Kasumi-1 (cell line): ENCODE measurements around the gene ERGIC1.

Experiments used
- DNase-seq, 2 experiments: peaks; one replicate each; lab custom pipeline; 2025; lab: John Stamatoyannopoulos, UW

ERGIC1 gene

DNA sequence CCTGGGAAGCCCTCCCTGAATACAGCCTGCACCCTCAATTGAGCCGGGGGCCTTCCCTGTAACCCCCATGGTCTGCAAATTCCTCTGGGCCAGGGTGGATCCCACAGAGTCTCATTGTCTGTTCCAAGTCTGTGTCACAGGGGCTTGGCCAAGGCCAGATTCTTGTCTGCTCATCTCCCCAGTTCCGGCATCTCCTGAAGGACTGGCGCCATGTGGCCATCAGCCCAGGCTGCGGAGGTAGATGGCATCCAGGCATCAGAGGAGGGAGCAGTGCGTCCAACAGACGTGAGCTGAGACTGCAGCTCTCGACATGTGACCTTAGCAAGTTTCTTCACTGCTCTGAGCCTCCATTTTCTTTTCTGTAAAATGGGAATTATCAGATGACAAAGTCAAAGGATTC is 87.9 kb downstream of the ERGIC1 start:
- no peak for DNase-seq

DNA sequence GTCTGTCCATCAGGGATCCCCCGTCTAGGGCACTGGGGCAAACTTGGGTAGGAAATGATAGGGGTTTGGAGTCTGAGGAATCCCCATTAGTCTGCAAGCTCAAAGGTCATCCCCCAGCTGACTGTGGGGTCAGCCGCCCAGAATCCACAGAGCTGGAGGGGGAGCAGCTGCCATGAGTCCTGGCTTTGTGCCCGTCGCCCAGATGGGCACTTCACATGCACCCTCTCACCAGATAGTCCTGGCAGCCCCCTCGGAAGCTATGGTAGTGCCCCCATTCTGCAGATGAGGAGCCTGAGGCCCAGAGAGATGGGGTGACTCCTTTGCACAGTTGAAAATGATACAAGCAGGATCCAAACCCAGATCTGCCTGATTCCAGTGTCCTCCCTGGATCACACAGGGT is 89.5 kb downstream of the ERGIC1 start:
- DNase-seq, result no peak

DNA sequence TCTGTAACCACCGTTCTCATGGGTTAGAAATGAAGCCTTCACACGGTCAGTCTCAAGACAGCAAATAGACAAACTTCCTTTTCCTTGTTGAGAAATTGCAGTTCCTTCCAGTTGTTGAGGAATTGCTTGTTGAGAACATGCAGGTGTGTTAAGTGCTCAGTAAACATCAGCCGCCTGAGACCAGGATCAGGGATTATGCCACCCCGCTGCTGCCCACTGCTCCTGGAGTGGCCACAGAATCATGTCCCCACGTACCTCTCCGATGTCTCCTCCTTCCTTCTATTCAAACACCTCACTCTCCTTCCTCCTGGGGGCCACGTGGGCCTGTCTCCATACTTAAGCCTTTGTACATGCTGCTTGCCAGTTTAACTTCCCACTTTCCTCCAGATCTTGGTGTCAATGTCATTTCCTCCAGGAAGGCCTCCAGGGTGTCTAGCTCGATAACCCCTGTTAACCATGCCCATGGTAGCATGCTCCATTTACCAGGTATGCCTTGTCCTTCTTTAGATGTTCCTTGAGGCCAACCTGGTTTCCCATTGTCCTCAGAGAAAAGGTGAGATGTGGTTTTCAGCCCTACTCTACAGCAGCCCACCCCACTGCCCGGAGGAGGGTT is 91.4 kb downstream of the ERGIC1 start:
- DNase-seq, result no peak

DNA sequence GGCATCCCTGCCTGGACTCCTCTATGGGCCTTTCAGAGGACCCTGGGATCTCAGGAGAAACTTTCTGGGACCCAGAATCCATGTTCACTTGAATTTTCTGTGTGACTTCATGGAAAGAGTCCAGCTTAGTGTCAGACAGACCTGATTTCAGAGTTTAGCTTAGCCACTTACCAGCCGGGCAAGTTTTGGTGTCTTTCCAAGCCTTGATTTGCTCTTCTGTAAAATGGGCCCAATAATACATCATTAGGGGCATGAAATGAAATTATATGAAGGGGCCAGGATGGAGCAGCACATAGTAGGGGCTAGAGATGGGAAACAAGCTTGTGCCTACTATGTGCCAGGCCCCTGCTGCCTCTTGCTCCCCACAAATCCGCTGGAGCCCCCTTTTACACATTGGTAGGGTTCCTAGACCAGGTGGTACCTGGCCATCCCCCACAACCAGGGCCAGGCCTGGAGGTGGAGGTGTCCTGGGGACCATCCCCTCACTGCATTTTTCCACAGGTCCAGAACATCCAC is 92.0 kb downstream of the ERGIC1 start:
- DNase-seq, result no peak

DNA sequence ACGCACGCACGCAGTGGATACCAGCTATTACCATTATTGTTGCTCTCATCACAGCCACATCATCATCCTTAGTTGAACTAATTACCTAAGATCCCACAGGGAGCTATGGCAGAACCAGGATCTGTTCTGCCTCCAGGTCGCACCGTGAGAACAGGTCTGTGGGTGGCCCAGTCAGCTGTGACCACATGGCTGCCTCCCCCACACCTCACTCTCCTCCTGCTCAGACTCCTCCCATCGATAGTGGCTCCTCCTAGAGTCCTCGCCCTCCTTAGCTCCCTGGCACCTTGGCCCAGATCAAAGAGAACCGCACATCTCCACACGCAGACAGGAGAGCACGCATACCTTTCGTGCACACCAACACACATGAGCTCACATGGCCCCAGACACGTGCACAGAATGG is 92.7 kb downstream of the ERGIC1 start:
- no peak for DNase-seq

DNA sequence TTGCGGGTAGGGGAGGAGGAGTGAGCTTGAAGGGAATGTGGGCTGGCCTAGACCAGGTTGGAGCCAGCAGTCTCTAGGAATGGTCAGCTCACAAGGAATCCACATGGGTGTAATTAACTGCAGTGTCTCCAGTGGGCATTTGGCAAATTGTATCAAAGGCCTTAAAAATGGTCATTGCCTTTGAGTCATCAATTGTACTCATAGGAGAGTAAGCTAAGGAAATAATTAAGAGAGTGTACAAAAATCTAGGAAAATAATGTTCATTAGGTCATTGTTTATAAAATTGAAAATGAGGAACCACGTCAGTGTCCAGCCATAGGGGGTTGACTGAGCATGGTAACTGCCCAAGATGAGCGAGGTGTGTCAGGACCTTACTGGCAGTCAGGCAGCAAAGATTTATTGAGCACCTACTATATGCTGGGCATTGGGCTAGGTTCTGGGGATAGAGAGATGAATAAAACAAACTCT is 95.4 kb downstream of the ERGIC1 start:
- DNase-seq, result no peak

DNA sequence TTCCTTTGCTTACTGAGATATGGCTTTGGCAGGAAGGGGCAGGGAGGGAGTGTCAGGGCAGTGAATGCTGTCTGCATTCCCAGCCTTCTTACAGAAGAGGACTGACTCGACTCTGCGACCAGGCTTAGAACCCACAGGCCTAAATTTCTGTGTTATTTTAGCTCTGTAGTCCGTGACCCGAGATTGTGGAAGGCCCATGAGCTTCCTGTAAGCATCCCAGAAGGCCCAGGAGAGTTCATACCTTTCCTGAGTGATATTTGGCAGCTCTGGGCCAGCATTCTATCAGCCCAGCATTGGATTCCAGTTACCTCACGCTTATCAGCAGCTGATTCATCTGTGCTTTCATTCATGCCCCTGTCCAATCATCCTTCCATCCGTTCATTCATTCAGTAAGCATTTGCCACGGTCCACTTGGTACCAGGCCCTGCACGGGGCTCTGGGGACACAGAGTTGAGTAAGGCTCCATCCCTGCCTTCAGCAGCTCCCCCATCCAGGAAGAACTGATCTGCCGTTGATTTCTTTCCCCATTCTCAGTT is 97.0 kb downstream of the ERGIC1 start:
- DNase-seq, result no peak

DNA sequence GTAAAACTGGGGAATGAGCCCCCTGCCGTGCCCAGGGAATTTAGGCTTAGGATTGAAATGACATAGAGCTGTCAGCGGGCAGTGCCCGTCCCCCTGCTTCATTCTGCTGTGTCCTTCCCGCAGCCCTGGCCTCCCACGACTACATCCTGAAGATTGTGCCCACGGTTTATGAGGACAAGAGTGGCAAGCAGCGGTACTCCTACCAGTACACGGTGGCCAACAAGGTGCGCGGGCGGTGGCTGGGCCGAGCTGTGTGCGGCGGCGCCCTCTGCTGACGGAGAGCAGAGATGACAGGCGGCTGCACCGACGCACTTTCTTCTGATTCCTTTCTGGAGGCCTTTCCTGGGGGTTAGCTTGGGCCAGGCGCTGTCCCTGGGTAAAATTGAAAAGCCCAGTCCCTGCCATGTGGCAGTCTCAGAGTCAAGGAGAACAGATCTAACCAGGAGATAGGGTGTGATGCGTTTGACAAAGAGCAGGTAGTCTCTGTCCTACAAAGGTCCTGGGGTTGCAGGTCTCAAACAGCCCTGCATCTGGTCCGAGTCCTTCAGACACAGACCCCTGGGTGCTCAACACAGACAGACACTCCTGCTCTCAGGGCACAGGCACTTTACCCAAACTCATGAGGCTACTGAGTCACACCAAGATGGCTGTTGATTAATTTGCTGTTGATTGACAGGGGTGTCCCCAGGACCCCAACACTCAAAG is 98.4 kb downstream of the ERGIC1 start:
- DNase-seq, result peak; percentile 50 to 65

DNA sequence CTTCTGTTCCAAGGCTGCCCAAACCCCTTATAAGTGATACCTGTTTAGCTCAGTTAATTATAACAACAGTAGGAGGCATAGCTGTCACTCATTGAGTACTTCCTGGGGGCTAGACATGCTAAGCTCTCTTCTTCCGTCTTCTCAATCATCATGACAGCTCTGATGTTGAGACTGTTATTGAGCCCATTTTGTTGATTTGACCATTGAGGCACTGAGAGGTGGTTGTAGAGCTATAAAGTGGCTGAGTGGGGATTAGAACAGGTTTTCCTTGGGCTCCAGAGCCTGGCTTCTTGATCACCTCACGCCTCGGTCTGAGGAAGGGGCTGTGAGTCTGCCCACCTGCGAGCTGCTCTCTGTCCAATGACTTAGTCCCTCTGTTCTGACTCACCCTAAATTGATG is 99.2 kb downstream of the ERGIC1 start:
- DNase-seq, result no peak

DNA sequence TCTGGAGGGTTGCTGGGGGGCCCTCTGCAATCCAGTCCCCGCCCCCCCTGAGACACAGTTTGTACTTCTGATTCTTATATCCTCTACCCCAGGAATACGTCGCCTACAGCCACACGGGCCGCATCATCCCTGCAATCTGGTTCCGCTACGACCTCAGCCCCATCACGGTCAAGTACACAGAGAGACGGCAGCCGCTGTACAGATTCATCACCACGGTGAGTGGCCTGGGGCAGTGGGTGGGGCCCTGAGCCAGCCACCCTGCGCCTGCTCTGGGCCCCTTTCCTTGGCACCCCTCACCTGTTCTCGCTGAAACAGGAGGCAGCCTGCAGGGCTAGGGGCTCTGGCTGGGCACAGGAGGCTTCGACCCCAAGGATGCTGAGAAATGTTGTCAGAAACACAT is 101.0 kb downstream of the ERGIC1 start:
- no peak for DNase-seq

DNA sequence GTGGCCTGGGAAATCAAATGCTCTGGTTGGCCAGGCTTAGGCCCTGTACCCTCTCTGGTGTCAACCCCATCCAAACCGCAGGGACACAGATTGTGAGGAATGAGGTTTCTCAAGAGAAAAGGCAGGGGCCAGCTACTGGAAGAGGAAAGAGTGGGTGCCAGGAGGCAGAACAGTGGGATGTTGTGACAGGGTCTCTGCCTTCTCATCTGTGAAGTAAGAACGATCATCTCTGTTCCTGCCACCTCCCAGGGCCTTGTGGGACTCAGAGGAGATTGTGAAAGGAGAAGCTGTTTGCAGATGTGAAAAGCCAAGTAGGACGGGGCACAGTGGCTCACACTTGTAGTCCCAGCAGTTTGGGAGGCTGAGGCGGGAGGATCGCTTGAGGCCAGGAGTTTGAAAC is 102.3 kb downstream of the ERGIC1 start:
- no peak for DNase-seq

DNA sequence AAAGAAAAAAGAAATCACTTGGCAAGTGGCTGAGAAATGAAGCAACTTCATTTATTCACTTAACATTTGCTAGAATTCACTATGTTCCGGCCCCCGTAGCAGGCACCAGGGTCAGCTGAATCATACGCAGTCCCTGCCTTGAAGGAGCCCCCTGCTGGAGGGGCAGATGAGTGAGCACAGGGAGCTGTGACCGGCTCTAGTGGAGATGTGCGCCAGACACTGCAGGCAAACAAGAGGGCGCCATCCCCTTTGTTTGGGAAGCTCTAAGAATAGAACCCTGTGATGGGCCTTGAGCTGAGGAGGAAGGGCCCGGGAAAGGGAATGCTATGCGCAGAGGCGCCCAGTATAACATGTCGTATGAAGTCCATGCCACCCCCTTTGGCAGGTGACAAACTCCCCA is 105.0 kb downstream of the ERGIC1 start:
- peak; percentile 69 to 77 for DNase-seq

DNA sequence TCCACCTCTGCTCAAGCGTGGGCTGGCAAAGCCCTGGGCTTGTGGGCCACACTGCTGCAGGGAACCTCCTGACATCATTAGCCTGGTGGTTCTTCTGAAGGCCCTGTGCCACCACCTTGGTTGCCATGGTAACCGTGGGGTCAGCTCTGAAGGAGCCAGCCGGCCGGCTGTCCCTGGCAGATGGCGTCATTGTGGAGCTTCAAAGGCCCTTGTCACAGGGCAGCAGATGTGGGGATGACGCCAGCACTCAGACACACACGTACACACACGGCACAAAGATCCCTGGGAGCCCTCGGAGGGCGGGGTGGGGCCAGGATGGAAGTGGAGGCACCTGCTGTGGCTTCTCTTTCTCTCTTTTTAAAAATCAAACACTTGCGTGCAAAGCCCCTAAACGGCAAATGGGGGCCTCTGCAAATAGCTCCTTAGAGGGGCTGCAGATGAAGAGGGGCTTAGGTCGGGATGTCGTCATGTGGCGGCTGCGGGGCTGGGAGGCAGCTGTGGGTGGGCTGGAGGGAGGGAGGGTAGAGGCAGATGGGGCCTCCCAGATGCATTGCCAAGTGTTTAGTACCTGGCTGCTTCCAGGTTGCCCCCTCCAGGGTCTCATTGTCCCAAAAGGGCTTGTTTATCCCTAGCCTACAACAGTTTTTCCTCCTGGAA is 105.7 kb downstream of the ERGIC1 start:
- DNase-seq, result no peak

DNA sequence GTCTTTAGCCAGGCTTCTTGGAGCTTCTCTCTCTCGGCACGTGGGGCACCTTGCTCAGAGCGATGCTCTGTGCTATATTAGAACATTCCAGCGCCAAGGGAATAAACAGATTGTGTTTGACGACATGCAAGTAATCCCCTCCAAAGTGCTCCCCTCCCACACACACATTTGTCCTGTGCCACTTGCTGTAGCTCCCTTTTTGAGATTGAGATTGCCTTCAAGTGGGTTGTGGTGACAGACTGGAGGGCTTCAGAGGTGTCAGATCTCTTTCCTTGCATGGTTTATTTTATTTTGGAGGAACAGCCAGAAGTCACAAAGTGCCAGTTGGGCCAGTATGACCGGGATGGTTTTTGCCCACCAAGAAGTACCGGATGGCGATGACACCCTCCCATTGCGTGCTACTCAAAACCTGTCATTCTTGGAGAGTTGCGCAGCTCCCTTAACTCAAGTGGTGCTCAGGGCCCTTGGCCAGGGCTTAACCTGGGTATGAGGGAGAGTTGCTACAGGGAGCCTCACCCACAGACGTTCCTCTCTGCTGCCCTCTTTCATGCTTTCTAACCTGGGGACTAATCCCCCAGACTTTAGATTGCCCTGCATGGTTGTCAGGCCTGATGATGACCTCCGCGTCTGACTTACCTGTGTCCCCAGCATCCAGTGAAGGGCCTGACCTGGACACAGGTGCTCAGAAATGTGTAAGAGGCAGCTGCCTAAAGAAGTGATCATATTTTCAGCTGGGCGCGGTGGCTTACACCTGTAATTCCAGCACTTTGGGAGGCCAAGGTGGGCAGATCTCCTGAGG is 106.4 kb downstream of the ERGIC1 start:
- DNase-seq, result no peak

DNA sequence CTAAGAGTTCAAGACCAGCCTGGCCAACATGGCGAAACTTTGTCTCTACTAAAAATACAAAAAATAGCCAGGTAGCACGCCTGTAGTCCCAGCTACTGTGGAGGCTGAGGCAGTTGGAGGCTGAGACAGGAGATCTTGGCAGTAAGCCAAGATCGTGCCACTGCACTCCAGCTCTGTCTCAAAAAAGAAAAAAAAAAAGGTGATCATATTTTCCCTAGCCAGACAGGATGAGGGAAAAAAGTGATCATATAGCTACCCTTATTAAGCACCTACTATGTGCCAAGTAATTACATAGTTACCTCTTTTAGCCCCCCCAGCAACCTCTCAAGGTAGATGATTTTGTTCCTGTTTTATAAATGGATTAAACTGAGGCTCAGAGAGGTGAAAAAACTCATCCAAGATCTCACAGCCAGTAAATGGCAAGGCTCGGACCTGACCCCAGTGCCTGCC is 107.0 kb downstream of the ERGIC1 start:
- DNase-seq, result no peak

DNA sequence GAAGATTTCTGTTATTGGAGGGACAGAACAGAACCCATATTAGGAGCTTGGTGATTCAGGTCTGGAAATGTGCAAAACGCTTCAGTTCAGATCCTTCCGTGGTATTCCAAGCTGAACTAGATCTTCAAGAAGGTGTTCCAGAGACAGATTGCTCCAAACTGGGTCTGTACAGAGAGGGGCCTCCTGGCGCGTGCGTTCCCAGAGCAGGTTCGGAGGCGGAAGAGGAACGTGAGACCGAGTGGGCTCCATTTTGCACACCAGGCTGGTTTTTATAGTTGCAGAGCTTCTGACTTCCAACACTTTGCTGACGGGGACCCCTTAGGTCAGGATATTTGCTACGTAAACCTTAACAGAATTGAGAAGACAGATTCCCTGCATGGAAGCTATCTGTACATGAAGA is 108.5 kb downstream of the ERGIC1 start:
- no peak for DNase-seq

DNA sequence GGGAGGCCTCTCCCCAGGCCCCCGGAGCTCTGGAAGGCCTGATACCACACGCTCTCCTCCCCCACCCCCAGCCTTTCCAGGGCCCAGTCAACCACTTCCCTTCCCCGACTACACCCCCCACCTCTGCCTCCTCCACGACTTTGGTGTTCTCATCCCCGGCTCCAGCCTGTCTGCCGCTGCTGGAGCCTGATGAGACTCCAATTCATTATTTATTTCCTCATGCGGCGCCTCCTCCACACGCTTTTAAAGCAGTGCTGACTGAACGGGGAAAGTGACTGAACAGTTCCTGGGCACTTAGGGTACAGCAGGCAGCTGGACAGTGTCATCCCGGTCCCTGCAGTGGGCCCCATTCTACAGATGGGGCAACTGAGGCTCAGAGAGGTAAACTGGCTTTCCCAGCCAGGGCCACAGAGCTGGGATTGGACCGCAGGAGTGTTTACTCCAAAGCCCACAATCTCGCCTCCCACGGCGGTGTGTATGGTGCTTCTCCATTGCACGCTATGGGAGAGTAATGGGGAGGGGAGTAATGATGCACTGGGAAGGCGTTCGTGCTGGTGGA is 109.3 kb downstream of the ERGIC1 start:
- DNase-seq, result peak; percentile 59 to 76

DNA sequence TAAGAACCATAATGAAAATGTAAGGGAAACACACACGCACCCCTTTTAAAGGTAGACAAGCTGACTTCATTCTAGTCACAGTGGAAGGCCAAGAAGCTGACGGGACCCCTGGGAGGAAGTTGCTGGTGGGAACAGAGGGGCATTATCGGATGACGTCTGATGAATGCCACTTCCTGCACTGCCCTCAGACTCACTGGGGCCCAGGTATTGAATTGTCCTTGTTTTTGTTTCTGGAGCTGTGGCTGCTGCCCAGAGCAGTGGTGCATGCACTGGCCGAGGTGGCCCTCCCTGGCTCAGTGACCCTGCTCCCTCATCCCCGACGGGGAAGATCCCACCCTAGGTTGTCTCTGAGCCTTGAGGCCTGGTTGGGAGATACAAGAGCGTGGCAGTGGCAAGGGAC is 109.9 kb downstream of the ERGIC1 start:
- no peak for DNase-seq

DNA sequence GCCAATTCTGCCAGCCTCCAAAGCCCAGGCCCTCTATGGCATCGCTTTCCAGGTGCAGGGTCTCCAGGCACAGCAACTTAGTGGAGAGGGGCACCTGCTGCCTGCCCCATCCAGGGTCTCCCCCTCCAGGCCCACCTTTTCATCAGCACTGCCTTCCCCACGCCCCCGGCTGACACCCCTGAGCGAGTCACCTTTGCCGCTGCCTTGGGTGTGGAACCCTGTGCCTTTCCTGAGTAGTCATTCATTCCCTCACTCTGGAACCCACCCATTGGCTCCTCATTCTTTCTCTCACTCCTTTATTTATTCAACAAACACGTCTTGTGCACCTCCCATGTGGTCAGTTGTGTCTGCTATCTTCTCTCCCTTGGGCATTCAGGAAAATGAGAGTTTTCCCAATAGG is 110.7 kb downstream of the ERGIC1 start:
- no peak for DNase-seq

DNA sequence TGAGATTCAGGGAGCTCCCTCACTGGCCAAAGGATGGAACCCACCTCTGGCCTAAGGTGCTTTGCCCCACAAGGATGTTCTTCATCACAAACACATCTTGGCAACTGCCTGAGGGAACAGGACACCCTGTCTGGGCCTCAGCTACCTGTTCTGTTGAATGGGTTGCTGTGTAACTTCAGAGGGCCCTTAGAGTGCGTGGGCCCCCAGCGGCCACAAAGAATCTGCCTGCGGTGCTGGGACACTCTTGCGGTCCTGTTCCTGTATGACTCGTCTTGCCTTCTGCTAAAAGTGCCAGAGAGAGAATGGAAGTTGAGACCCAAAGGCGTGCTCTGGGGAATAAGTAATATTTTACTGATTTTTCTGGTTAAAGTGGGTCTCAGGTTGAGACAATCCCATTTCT is 111.1 kb downstream of the ERGIC1 start:
- no peak for DNase-seq

DNA sequence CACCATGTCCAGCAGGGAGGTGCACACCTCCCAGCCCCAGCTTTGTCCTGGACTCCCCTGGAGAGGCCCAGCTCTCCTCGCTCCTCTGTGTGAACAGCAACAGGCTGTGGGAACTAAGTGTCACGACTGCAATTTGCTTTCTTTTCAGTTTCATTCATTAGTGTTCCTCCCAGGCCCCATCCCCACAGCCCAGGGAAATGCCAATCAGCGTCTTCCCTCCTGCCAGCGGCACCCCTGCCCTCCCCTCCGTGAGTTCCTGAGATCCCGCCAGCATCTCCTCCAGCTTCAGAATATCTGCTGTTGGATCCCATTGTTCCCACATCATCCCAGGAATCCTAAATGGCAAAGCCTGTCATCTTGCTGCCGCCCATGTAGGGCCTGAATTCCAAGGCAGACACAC is 112.1 kb downstream of the ERGIC1 start:
- no peak for DNase-seq

DNA sequence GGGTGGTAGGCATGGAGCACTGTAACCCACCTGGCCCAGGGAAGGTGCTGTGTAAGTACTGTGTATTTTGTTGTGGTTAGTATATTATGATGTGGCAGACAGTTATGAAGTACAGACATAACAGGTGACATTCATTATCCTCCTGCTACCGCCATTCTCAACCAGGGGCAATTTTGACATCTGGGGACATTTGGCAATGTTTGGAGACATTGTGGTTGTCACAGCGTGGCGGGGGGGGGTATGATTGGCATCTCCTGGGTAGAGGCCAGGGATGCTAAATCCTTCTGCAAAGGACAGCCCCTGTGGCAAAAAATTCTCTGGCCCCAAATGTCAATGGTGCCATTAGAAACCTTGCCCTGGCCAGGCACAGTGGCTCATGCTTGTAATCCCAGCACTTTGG is 115.4 kb downstream of the ERGIC1 start:
- no peak for DNase-seq
